CD4-positive, alpha-beta T cell treated with Interleukin-4 for 1 hour (primary cell): ENCODE results near the gene TRPM2.

Source experiments
- DNase-seq, 2 donors: peaks; one replicate each; pipeline ENCODE4 v3.0.0-alpha.2; 2020 to 2022

Gene TRPM2

DNA sequence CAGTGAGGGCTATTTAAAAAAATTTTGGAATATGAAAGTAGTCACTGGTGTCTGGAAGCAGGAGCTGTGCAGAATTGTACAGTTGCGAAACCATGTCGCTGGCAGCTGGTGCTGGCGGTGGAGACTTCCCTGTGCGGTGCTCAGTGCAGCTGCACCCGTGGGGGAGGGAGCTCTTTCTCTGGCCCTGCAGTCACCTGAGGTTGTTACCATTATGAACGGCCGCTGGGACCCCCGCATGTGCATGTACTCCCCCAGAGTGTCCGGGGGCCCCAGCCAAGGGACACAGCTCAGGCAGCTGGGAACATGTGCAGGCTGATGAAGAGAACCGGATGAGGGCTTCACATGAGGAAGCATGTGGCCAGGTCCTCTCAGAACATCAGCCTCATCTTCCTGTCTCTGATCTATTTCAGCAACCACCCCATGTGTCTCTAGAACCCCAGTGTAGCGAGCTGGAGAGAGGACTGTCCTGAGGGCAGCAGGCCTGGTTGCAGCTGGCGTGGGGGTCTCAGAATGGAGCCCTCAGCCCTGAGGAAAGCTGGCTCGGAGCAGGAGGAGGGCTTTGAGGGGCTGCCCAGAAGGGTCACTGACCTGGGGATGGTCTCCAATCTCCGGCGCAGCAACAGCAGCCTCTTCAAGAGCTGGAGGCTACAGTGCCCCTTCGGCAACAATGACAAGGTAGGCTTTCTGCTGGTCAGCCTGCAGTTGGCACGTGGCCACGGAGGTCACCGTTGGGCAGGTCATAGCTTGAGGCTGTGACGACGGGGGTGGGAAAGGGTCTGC is at the start of gene TRPM2:
Gene TRPM2 (plus strand): TSS at position 431 of the 780 bp plus-strand sequence. CDS start 80 bp downstream, at position 511.
- DNase-seq, result peak; percentile 33 to 43

- DNase-seq, result no peak
Observed at GRCh38 chr21:44304011-44304616, 49.3 kb upstream of the TRPM2 start.

DNA sequence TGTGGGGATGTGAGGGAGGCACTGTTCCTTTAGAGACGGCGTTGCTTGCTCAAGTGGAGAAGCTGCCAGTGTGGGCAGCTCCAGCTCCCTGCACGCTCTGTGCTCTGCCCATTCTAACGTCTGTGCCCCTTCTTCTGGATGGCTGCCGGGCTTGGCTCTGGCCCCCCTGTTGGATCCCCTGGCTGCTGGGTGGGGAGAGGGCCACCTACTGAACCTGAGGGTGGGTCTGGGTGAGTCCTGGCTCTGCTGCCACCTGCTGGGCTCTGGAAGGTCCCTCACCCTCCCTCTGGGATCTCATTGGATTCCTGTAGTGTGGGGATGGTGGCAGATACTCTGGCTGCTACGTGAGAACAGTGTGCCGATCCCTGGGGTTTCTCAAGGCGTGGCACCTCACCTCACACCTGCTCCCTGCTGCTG is 48.5 kb upstream of the TRPM2 start:
- DNase-seq, result peak; percentile 36 to 42

DNA sequence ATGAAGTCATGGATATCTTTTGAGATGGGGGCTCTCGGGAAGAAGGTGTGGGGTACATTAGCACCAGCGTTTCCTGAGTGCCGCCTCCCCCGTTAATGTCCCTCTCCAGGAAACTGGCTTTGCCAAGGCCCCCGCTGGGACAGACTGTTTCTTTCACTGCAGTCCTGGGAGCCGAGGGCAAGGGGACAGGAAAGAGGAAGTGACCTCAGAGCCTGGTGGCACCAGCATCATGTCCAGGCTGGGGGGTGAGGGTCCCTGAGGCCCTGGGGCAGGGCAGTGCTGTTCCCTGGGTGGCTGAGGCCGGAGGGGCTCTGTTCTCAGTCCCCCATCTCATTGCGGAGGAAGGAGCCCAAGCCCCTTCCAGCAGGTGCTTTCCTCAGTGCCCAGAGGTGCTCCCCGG is 47.7 kb upstream of the TRPM2 start:
- no peak for DNase-seq

GRCh38 chr21:44306936-44307704 is 46.3 kb upstream of the TRPM2 start:
- DNase-seq, result no peak

DNA sequence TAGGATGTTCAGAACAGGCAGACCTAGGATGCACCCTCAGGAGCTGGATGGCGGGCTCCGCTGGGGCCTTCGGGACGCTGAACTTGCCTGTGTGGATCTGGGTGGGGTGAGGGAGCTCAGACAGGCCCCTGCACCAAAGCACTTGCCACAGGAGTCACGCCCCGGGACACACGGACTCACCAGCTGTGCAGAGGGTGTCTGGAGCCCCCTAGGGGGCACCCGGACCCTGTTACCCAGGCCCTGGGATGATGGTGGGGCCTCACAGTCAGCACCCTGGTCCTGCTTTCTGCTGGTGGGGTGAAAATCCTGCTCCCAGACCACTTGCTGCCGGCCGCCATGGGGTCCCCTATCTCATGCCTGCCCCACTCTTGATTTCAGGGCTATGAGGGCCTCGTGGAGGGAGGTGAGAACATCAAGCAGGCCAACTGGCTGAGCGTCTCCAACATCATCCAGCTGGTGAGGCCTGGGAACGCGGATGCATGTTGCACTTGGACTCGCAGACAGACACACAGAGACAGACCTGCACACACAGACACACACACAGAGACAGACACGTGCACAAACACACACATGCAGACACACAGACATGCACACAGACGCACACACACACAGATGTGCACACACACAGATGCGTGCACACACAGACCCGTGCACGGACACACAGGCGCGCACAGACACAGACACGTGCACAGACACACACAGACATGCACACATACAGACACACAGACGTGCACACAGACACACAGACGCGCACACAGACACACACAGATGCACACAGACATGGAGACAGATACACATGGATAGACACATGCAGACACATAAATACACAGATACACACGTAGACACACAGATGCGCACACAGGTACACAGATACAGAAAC is 42.6 kb upstream of the TRPM2 start:
- DNase-seq, result no peak

DNA sequence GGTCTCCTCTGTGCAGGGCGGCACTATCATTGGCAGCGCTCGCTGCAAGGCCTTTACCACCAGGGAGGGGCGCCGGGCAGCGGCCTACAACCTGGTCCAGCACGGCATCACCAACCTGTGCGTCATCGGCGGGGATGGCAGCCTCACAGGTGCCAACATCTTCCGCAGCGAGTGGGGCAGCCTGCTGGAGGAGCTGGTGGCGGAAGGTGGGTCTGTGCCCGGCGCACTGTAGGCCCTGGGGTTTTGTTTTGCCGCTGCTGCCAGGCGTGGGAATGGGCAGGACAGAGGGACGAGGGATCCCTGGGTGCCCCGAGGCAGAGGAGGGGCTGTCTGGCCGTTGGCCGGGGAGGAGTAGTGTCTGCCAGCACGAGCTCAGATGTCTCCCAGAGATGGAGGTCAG is 41.3 kb upstream of the TRPM2 start:
- no peak for DNase-seq

DNA sequence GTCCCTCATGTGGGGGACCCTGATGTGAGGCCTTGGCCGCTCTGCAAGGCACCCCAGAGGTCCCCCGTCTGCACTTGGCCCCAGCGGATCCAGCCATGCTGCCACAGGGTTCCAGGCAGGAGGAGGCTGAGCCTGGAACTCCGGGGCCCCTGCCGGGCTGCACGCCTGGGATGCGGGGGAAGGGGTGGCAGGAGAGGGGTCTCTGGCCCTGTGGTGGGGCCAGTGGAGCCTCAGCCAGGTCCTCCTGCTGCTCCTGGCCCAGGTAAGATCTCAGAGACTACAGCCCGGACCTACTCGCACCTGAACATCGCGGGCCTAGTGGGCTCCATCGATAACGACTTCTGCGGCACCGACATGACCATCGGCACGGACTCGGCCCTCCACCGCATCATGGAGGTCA is 40.7 kb upstream of the TRPM2 start:
- DNase-seq, result no peak

DNA sequence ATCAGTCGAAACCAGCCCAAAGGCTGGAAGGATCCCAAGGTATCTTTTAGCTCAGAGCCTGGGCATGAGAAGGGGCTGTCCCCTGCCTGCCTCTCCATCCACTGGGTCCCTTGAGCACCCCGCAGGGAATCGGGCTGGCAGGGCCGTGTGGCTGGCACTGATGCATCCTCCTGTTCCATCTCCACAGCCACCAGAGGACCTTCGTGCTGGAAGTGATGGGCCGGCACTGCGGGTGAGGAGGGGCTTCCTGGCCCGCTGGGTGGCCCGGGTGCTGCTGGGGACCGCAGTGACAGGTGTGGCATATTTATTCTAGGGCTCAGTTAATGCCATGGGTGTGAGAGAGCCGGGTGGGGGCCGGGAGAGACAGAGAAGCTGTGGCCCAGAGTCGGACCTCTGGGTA is 40.0 kb upstream of the TRPM2 start:
- DNase-seq, result no peak

DNA sequence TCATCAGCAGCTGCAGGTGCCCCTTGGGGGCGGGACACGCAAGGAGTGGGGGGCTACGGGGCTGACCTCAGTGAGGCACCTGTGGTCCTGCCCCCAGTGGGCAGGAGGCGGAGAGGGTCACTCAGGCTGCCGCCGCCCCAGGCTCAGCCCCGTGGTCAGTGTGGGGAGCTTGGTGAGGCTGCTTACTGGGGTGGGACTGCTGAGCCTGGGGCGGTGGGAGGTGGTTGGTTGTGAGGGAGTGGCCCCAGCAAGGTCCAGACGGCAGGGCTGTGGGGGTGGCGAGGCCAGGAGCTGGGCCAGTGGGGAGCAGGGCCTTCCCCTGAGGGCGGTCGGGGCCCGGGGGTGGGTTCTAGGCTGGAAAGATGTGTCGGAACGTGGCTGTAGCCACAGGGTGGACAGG is 39.3 kb upstream of the TRPM2 start:
- no peak for DNase-seq

DNA sequence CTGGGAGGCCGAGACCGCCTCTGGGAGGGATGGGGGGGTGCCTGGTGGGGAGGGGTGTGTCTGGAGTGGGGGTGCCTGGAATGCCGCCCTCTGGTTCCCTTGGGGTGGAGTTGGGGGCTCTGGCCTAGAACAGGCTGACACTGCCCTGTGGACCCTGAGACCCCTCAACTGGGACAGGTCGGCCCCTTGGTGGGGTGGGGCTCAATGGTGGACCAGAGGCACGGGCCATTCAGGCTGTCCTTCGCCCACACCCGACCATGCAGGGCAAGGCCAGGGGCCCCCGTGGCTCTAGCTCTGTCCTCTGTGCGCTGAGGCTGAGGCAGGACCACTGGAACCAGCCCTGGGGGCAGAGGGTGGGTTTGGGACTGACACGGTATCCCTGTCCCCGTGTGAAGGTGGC is 38.9 kb upstream of the TRPM2 start:
- no peak for DNase-seq

GRCh38 chr21:44315691-44316203 is 37.7 kb upstream of the TRPM2 start:
- DNase-seq, result no peak

DNA sequence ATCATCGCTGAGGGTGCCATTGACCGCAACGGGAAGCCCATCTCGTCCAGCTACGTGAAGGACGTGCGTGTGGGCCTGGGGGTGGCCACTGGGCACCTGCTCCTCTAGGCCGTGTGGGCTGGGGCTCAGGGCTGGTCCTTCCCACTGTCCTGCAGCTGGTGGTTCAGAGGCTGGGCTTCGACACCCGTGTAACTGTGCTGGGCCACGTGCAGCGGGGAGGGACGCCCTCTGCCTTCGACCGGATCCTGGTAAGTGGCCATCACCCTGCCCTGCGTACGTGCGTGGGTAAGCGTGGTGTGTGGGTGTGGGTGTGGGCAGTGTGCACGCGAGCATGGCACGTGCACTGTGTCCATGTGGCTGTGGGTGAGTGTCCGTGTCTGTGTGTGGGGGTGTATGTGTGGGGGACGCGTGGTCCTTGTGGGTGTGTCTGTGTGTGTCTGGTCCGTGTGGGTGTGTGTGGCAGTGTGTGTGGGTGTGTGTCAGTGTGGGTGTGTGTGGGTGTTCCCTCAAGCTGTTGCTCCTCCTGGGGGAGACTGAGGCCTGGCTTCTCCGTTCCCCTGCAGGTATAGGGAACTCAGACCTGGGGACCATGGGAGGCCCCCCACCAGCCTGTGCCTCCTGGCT is 37.0 kb upstream of the TRPM2 start:
- no peak for DNase-seq

- no peak for DNase-seq
Observed at GRCh38 chr21:44317241-44317782, 36.1 kb upstream of the TRPM2 start.

DNA sequence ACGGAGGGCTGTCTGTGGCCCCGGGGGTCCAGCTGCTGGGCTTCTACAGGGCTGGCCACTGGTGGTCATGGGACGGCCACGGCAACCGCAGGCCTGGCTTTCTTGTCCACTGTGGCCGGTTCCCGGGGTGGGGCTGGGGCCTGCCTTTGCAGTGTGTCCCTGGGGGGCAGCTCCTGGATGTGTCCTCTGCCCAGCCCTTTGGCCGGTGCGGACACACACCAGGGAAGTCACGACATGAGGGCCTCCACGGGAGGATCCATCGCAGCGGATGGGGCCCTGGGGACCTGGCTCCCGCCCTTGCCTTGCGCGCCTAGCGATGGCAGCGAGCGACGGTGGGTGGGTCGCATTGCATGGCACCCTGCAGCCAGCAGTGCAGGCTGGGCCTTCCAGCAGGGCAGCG is 35.5 kb upstream of the TRPM2 start:
- DNase-seq, result no peak

DNA sequence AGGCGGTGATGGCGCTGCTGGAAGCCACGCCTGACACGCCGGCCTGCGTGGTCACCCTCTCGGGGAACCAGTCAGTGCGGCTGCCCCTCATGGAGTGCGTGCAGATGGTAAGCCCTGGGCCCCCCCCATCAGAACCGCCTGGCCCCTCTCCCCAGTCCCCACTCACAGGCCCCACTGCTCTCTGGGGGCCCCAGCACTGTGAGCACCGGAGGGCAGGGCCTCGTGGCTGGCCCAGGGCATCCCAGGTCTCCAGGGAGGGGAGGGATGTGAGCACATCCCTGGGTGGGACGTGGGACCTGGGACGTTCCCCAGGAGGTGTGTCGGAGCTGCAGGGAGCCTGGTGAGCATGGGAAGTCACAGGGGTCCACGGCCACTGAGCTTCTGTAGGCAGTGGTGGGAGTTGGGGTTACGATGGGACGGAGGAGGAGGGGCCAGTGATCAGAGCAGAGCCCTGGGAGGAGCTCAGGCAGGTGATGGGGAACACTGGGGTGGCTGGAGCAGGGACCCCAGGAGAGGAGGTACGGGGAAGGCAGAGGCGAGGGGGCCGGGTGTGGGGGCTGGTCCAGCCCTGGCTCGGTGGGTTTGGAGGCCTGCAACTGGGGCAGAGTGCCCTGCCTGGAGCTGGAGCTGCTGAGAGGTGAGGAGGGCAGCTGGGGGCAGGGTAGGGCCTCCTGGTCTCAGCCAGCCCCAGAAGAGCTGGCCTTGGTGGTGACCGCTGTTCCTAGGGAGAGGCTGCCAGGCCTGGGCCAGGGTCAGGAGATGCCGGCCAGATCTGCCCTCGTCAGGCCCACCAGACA is 34.7 kb upstream of the TRPM2 start:
- DNase-seq, result no peak

DNA sequence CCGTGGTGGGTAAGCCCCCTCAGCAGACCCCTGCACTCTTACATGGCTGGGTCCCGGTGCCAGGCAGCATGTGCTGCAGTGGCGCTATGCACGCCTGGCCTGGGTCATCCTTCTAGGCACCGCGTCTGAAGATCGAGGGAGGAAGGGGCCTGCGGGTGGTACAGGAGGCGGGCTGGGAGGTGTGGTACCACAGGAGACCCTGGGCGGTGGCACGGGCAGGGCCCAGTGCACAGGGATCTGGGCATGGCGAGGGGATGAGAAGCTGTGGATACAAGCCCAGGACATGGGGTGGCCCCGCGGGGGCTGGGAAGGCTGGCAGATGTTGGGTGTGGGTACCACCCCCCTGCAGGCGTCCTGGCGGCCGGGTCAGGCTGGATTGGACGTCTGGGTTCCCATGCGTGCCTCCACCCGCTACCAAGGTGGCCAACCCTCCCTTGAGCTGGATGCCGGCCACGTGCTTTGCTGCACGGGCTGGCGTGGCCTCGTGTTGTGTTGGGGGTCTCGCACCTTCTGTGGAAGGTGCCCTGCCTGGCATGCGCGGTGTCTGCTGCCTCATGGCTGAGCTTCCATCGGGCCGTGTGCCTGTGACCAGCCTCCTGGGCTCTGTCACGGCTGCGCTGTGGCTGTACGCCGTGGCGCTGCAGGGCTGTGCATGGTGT is 33.9 kb upstream of the TRPM2 start:
- no peak for DNase-seq

DNA sequence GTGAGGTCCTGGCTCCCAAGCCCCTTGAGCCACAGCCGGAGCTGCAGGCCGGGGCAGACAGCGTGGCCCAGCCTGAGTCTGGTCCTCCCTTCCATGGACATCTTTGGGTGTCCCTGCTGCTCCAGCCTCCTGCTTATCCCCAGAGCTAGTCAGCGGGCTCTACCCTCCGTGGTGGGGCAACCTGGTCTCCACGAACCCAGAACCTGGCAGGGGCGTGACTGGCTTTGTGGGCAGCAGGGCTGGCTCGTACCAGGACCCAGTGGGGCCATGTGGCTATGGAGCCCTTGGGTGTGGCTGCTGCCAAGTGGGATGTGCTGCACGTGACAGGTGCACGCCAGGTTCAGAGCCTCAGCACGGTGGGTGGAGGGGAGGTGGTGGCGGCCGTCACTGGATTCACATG is 32.6 kb upstream of the TRPM2 start:
- no peak for DNase-seq

DNA sequence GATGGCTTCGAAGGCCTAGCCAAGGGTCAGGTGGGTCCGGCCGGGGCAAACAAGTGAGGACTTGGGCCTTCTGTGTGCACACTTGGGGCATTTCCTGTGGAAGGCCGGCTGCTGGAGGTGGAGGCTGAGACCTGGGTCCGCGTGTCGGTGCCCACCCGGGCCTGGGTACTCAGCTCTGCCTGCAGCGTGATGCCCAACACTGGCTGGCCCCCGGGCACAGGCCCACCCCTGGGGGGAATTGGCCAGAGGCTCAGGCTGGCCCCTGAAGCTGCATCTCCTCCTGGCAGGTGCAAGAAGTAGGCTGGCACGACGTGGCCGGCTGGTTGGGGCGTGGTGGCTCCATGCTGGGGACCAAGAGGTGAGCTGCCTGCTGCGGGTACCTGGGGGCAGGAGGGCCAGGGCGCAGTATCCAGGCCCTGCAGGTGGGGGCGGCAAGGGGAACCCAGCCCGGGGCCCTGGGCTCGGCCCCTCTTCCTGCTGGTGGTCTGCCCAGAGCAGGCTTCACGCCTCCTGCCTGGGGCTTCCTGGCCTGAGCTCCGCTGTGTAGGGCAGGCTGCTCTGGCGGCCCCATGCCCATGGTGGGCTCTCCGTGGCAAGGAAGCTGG is 31.5 kb upstream of the TRPM2 start:
- DNase-seq, result no peak
